IMR-90 (cell line): ENCODE results near the gene ADAM33.

Experiments
- BHLHE40 ChIP-seq: fragments of 150-350 bp; IDR thresholded peaks from 2 replicates; pipeline ENCODE4 v1.6.1; 2016; ENCODE audit warnings: mild to moderate bottlenecking, low read depth, low read length
- CEBPB ChIP-seq: IDR thresholded peaks from 2 replicates; pipeline ENCODE4 v1.6.1; 2012; ENCODE audit warnings: low read depth, low read length, improper control_type of control experiment
- ELK1 ChIP-seq: fragments of 150-350 bp; IDR thresholded peaks from 2 replicates; pipeline ENCODE4 v1.6.1; 2016; ENCODE audit warnings: low read depth, mild to moderate bottlenecking, low read length, moderate library complexity, borderline replicate concordance
- FOS ChIP-seq: fragments of 150-350 bp; IDR thresholded peaks from 2 replicates; pipeline ENCODE4 v1.6.1; 2016; ENCODE audit warnings: low read depth, low read length
- MAFK ChIP-seq: IDR thresholded peaks from 2 replicates; pipeline ENCODE4 v1.6.1; 2012; ENCODE audit warnings: low read depth, low read length, improper control_type of control experiment
- MAZ ChIP-seq: IDR thresholded peaks from 2 replicates; pipeline ENCODE4 v1.6.1; 2012; ENCODE audit warnings: low read depth, mild to moderate bottlenecking, low read length, improper control_type of control experiment, moderate library complexity, borderline replicate concordance
- MXI1 ChIP-seq: IDR thresholded peaks from 2 replicates; pipeline ENCODE4 v1.6.1; 2012; ENCODE audit warnings: low read depth, mild to moderate bottlenecking, low read length, moderate library complexity, borderline replicate concordance
- POLR2A ChIP-seq: IDR thresholded peaks from 2 replicates; pipeline ENCODE4 v1.6.1; 2012; ENCODE audit warnings: mild to moderate bottlenecking, low read depth, low read length
- RAD21 ChIP-seq: IDR thresholded peaks from 2 replicates; pipeline ENCODE4 v1.6.1; 2012; ENCODE audit warnings: low read length, improper control_type of control experiment
- RCOR1 ChIP-seq: IDR thresholded peaks from 2 replicates; pipeline ENCODE4 v1.6.1; 2012; ENCODE audit warnings: mild to moderate bottlenecking, low read length, improper control_type of control experiment; ENCODE audit not compliant: insufficient replicate concordance
- RFX5 ChIP-seq: IDR thresholded peaks from 2 replicates; pipeline ENCODE4 v1.8.0; 2012; ENCODE audit warnings: low read depth, mild to moderate bottlenecking, low read length, moderate library complexity
- SMC3 ChIP-seq: fragments of 150-350 bp; IDR thresholded peaks from 2 replicates; pipeline ENCODE4 v1.6.1; 2016; ENCODE audit warnings: low read depth, mild to moderate bottlenecking, antibody characterized with exemption, low read length, moderate library complexity
- TF ChIP-seq, protein P1 (sequence below): conservative IDR thresholded peaks from 2 replicates; pipeline ENCODE4 v1.5.1; 2012; ENCODE audit warnings: mild to moderate bottlenecking, low read depth, low read length, improper control_type of control experiment

DNA sequence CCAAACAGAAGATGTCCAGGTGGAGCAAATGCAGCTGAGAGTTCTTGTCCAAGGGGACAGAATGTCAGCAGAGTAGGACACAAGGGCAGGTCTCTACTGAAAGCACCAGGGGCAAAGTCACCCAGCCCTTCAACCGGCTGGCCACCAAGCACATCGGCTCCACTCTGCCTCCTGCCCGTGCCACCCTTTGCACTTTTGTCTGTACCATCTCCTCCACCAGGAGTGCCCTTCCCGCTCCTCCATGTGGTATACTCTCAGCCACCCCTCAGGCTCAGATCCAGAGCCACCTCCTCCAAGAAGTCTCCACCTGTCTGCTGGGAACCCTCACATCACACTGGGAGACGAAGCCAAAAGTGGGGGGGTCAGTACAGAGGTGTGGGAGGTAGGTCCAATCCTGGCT is 46.5 kb upstream of the ADAM33 start:
- TF ChIP-seq ELK1, result no peak
- TF ChIP-seq, protein P1, sequence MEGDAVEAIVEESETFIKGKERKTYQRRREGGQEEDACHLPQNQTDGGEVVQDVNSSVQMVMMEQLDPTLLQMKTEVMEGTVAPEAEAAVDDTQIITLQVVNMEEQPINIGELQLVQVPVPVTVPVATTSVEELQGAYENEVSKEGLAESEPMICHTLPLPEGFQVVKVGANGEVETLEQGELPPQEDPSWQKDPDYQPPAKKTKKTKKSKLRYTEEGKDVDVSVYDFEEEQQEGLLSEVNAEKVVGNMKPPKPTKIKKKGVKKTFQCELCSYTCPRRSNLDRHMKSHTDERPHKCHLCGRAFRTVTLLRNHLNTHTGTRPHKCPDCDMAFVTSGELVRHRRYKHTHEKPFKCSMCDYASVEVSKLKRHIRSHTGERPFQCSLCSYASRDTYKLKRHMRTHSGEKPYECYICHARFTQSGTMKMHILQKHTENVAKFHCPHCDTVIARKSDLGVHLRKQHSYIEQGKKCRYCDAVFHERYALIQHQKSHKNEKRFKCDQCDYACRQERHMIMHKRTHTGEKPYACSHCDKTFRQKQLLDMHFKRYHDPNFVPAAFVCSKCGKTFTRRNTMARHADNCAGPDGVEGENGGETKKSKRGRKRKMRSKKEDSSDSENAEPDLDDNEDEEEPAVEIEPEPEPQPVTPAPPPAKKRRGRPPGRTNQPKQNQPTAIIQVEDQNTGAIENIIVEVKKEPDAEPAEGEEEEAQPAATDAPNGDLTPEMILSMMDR, result no peak
- no peak for TF ChIP-seq POLR2A
- no peak for TF ChIP-seq MAZ
- TF ChIP-seq RAD21, result no peak
- no peak for TF ChIP-seq RFX5
- TF ChIP-seq MXI1, result no peak
- TF ChIP-seq BHLHE40, result no peak
- no peak for TF ChIP-seq SMC3
- TF ChIP-seq CEBPB, result no peak
- no peak for TF ChIP-seq RCOR1
- no peak for TF ChIP-seq MAFK
- no peak for TF ChIP-seq FOS
